HFF-Myc (cell line): Measurements from ENCODE around the gene GRAMD1B.

Experiments
- DNase-seq: peaks from one replicate; pipeline ENCODE4 v3.0.0-alpha.2; 2011; ENCODE audit warnings: low read depth; ENCODE audit errors: extremely low read depth
- H3K4me3 ChIP-seq: replicated peaks from 2 replicates; pipeline ENCODE4 v1.5.1; 2011; ENCODE audit warnings: low read depth, mild to moderate bottlenecking, control low read depth, low read length
- TF ChIP-seq, protein P1 (sequence below): IDR thresholded peaks from 2 replicates; pipeline ENCODE4 v1.5.1; 2012; ENCODE audit warnings: mild to moderate bottlenecking, low read depth, low read length, control low read depth; ENCODE audit errors: missing control alignments

The GRAMD1B gene

DNA sequence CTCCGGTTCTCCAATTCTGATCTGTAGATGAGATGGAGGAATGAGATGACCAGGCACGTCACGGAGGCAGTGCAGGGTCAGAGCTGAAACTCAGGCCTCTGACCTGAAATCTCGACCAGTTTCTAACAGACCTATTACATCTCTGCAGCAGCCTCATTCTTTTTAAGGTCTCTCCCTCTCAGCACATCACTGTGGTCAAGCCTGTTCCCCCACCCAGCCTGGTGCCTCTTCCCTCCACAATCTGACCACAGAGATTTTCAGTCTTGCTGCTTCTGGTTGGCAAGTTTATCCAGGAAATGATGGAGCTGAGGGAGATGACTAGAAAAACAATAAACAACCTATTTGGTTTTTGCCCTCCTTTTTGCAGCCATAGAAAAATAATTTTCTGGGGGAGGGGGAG, 9.5 kb downstream of the GRAMD1B start:
- TF ChIP-seq, protein P1, sequence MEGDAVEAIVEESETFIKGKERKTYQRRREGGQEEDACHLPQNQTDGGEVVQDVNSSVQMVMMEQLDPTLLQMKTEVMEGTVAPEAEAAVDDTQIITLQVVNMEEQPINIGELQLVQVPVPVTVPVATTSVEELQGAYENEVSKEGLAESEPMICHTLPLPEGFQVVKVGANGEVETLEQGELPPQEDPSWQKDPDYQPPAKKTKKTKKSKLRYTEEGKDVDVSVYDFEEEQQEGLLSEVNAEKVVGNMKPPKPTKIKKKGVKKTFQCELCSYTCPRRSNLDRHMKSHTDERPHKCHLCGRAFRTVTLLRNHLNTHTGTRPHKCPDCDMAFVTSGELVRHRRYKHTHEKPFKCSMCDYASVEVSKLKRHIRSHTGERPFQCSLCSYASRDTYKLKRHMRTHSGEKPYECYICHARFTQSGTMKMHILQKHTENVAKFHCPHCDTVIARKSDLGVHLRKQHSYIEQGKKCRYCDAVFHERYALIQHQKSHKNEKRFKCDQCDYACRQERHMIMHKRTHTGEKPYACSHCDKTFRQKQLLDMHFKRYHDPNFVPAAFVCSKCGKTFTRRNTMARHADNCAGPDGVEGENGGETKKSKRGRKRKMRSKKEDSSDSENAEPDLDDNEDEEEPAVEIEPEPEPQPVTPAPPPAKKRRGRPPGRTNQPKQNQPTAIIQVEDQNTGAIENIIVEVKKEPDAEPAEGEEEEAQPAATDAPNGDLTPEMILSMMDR: no peak
- no peak overlapping the region for H3K4me3 ChIP-seq
- DNase-seq: no peak

DNA sequence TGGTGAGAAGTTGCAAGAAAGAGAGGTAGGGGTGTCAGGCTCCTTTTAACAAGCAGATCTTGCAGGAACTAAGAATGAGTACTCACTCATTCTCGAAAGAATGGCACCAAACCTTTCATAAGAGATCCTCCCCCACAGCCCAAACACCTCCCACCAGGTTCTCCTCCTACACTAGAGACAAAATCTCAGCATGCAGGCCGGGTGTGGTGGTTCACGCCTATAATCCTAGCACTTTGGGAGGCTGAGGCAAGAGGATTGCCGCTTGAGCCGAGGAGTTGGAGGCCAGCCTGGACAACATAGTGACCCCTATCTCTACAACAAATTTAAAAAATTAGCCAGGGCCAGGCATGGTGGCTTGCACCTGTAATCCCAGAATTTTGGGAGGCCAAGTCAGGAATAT, 11.1 kb downstream of the GRAMD1B start:
- no peak overlapping the region for H3K4me3 ChIP-seq
- DNase-seq: no peak
- TF ChIP-seq, protein P1: no peak

GRCh38 chr11:123443851-123444623, 14.0 kb downstream of the GRAMD1B start:
- DNase-seq: no peak
- TF ChIP-seq, protein P1: no peak

GRCh38 chr11:123448823-123449222, 18.8 kb downstream of the GRAMD1B start:
- H3K4me3 ChIP-seq: no peak overlapping the region
- TF ChIP-seq, protein P1: no peak
- no peak for DNase-seq

More at GRCh38 chr11:123443851-123444623, 14.0 kb downstream of the GRAMD1B start:
- H3K4me3 ChIP-seq: no peak overlapping the region

DNA sequence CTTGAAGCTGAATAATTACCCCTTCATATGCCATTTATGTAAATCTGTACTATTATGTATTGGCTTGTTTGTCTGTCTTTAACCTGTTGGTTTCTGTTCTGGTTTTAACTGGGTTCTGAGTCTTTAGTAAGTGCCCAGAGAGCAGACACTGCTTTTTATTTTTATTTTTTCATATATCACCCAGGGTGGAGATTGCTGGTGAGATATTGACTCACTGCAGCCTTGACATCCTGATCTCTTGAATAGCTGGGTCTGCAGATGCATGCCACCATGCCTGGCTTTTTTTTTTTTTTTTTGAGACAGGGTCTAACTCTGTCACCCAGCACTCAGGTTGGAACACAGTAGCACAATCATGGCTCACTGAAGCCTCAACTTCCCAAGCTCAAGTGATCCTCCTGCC, 19.4 kb downstream of the GRAMD1B start:
- DNase-seq: no peak
- H3K4me3 ChIP-seq: no peak overlapping the region
- TF ChIP-seq, protein P1: no peak

DNA sequence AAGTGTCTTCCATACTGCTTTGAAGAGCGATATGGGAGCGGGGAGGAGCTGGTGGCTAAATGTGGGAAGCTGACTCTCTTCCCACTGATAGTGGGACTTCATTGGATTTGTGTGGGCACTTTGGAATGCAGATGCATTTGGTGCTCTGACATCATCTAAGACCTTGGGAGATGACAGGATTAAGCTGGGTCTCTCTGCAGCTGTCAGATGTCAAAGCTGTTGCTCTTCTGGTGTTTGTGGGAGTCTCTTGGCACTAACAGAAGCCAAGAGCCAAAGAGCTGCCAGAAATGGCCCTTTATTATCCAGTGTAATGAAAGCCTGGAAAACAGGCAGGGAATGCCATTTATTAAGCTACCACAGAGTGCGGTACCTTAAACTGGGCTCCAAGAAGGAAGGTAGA, 20.6 kb downstream of the GRAMD1B start:
- no peak for DNase-seq
- TF ChIP-seq, protein P1: no peak
- no peak overlapping the region for H3K4me3 ChIP-seq
